ENCODE data around the gene CPSF7.

Gene CPSF7

DNA sequence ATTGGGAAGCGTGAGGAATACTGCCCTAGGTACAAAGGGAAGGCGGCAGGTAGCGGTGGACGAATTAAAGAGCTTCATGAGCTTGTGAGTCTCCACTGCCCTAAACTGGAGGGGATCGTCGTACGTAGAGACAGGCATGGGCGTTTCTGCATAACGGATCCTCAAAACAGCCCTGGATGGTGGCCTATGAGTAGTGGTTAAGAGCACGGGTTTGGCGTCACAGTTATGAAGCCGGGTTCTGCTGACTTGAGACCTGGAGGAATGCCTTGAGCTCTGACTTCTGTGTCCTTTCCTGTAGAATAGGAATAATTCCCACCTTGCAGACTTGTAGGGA lies 67.3 kb downstream of the CPSF7 start:
- Histone ChIP-seq H3K27me3 (ENCODE audit: control insufficient read depth in 3 of 3, insufficient read depth in 3 of 3, low read depth in 1 of 3, low read length in 3 of 3) (no peaks in the 10 kb centered on the region), H3K4me2 (ENCODE audit: insufficient read depth, low read length, poor library complexity, severe bottlenecking) (peak overlapping the region; percentile 79), H3K9me3 (replicated peaks in 1 of 2; ENCODE audit: control insufficient read depth in 2 of 2, insufficient read depth in 1 of 2, low read depth in 1 of 2, low read length in 2 of 2) (no peaks in the 10 kb centered on the region), H3K4ac (ENCODE audit: low read length) (no peak overlapping the region), H2AK5ac (ENCODE audit: low read depth, low read length) (no peak overlapping the region), H3K36me3 (replicated peaks in 1 of 2; ENCODE audit: control insufficient read depth in 2 of 2, insufficient read depth in 2 of 2, low read length in 2 of 2) (peaks cover 19 to 44% of the 10 kb centered on the region in 2 donors), H3K14ac (ENCODE audit: low read length) (no peak overlapping the region), H3K9ac (ENCODE audit: low read depth, low read length, poor library complexity) (peak overlapping the region; percentile 87), H3K18ac (ENCODE audit: low read length) (peak overlapping the region; percentile 49), H2BK5ac (ENCODE audit: low read length) (no peak overlapping the region), H3K27ac (replicated peaks; ENCODE audit: low read length) (peak overlapping the region; percentile 100), H3K23ac (ENCODE audit: low read depth, low read length, poor library complexity) (no peak overlapping the region), H4K91ac (ENCODE audit: low read depth, low read length, poor library complexity) (no peak overlapping the region), H3K4me1 (ENCODE audit: control insufficient read depth in 2 of 2, insufficient read depth in 1 of 2, low read depth in 1 of 2, low read length in 2 of 2) (peaks cover 2 to 4% of the 10 kb centered on the region in 2 donors), H2BK120ac (ENCODE audit: low read depth, low read length) (no peak overlapping the region), H2AFZ (ENCODE audit: low read length) (peak overlapping the region; percentile 98), H4K8ac (ENCODE audit: low read depth, low read length) (no peak overlapping the region), H3K4me3 (ENCODE audit: low read length in 2 of 2) (peak overlapping the region; percentile 94 to 98), H2BK12ac (ENCODE audit: low read length) (no peak overlapping the region), H2BK15ac (ENCODE audit: low read length) (no peak overlapping the region), H3K79me1 (ENCODE audit: low read depth, low read length) (peaks cover 4% of the 10 kb centered on the region)
- no peak for DNase-seq (ENCODE audit: low spot score)
- WGBS, 2 donors (ENCODE audit: extremely low coverage in 2 of 2, insufficient read length in 2 of 2, insufficient replicate concordance in 1 of 2): no CpG with 5 or more reads among the region's 12 CpGs

DNA sequence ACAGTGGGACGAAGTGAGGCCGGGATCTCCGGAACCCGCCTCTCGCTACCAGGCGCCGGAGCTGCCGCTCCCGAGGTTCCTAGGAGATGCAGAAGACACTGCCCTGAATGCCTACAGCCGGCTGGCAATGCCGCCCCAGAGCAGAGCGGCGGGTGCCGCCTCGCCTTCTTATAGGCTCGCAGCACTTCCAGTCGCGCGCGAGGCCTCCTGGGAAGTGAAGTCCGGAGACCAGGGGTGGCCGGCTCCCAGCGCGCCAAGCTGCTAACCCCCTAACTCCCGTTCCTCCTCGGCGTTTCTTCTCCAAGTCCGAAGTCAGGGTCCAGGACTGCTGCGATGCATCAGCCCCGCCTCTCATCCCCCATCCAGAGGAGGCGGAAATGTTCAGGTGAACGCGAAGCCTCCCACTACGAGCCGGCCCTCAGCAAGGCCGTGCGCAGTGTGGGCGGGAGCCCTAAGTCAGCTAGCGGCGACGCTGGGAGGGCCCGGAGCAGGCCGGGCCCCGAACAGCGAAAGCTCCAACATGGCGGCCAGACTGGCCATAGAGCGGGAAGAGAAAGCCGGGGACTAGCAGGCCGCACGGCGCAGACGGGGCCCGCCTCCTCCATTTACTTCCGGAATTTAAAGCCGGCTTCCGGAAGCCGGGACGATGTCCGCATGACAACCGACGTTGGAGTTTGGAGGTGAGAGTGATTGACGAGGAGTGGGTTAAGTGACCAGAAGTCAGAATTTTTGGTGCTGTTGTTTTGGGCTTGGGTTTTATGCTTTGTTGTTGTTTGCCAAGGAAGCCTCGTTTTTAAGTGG lies 67.8 kb downstream of the CPSF7 start, which contains the start of the genes CYB561A3 and TMEM138:
Gene CYB561A3, minus strand, starts transcription at position 142 of the 801 bp plus-strand sequence. CDS start 5,169 bp downstream, outside the sequence.
Gene TMEM138, plus strand, starts transcription at position 634 of the 801 bp plus-strand sequence. CDS start 2,017 bp downstream, outside the sequence.
- H3K36me3 ChIP-seq (replicated peaks in 1 of 2; ENCODE audit: control insufficient read depth in 2 of 2, insufficient read depth in 2 of 2, low read length in 2 of 2): peaks cover 16 to 38% of the 10 kb centered on the region in 2 donors
- H2AK5ac ChIP-seq (ENCODE audit: low read depth, low read length): peak within 1 kb of the TSS; percentile 78
- peak within 1 kb of the TSS; percentile 98 for H3K14ac ChIP-seq (ENCODE audit: low read length)
- H3K9me3 ChIP-seq (replicated peaks in 1 of 2; ENCODE audit: control insufficient read depth in 2 of 2, insufficient read depth in 1 of 2, low read depth in 1 of 2, low read length in 2 of 2): no peaks in the 10 kb centered on the region
- H4K91ac ChIP-seq (ENCODE audit: low read depth, low read length, poor library complexity): peak within 1 kb of the TSS; percentile 99
- H3K4ac ChIP-seq (ENCODE audit: low read length): peak within 1 kb of the TSS; percentile 99
- WGBS, 2 donors (ENCODE audit: extremely low coverage in 2 of 2, insufficient read length in 2 of 2, insufficient replicate concordance in 1 of 2): no CpG with 5 or more reads among the region's 63 CpGs
- H3K18ac ChIP-seq (ENCODE audit: low read length): peak within 1 kb of the TSS; percentile 100
- H3K9ac ChIP-seq (ENCODE audit: low read depth, low read length, poor library complexity): peak within 1 kb of the TSS; percentile 97
- H3K4me3 ChIP-seq (ENCODE audit: low read length in 2 of 2): peak within 1 kb of the TSS; percentile 94 to 98
- H4K8ac ChIP-seq (ENCODE audit: low read depth, low read length): peak within 1 kb of the TSS; percentile 99
- H3K79me1 ChIP-seq (ENCODE audit: low read depth, low read length): peaks cover 4% of the 10 kb centered on the region
- peak within 1 kb of the TSS; percentile 98 for H2AFZ ChIP-seq (ENCODE audit: low read length)
- H2BK15ac ChIP-seq (ENCODE audit: low read length): peak within 1 kb of the TSS; percentile 76
- H2BK5ac ChIP-seq (ENCODE audit: low read length): peak within 1 kb of the TSS; percentile 98
- peak within 1 kb of the TSS; percentile 90 for H2BK120ac ChIP-seq (ENCODE audit: low read depth, low read length)
- peak within 1 kb of the TSS; percentile 100 for H3K27ac ChIP-seq (replicated peaks; ENCODE audit: low read length)
- peak within 1 kb of the TSS; percentile 79 for H3K4me2 ChIP-seq (ENCODE audit: insufficient read depth, low read length, poor library complexity, severe bottlenecking)
- peak; percentile 87 for DNase-seq (ENCODE audit: low spot score)
- H3K27me3 ChIP-seq (ENCODE audit: control insufficient read depth in 3 of 3, insufficient read depth in 3 of 3, low read depth in 1 of 3, low read length in 3 of 3): no peaks in the 10 kb centered on the region
- H3K4me1 ChIP-seq (ENCODE audit: control insufficient read depth in 2 of 2, insufficient read depth in 1 of 2, low read depth in 1 of 2, low read length in 2 of 2): peaks cover 2 to 4% of the 10 kb centered on the region in 2 donors
- H3K23ac ChIP-seq (ENCODE audit: low read depth, low read length, poor library complexity): peak within 1 kb of the TSS; percentile 98
- H2BK12ac ChIP-seq (ENCODE audit: low read length): no peak within 1 kb of the TSS

DNA sequence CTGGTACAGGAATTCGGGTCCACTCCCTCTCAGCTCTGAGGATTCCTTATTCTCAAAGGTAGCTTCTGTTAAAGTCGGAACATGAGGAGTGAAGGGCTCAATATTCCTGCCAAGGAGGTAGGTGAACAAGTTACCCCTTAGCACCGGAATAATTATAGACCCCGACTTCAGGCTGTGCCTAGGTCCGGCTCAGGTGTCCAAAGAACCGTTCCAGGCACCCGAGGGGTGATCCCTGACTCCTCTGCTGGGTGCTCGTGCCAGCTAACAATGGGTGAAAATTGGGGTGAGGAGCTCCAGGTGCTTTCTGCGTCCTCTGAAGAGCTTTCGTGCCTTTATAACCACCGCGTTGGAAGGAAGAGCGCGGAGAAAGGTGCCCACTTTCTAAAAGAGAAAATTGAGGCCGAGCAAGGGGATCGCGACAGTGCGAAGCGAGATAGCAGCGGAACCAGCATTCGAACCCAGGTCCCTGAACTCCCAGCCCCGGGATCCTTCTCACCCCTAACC lies 68.5 kb downstream of the CPSF7 start:
- no peak overlapping the region for H2BK120ac ChIP-seq (ENCODE audit: low read depth, low read length)
- H3K79me1 ChIP-seq (ENCODE audit: low read depth, low read length): peaks cover 4% of the 10 kb centered on the region
- H2BK12ac ChIP-seq (ENCODE audit: low read length): no peak overlapping the region
- no peak overlapping the region for H3K14ac ChIP-seq (ENCODE audit: low read length)
- peak overlapping the region; percentile 100 for H3K27ac ChIP-seq (replicated peaks; ENCODE audit: low read length)
- no peaks in the 10 kb centered on the region for H3K27me3 ChIP-seq (ENCODE audit: control insufficient read depth in 3 of 3, insufficient read depth in 3 of 3, low read depth in 1 of 3, low read length in 3 of 3)
- peak overlapping the region; percentile 78 for H2AK5ac ChIP-seq (ENCODE audit: low read depth, low read length)
- DNase-seq (ENCODE audit: low spot score): no peak
- H3K36me3 ChIP-seq (replicated peaks in 1 of 2; ENCODE audit: control insufficient read depth in 2 of 2, insufficient read depth in 2 of 2, low read length in 2 of 2): peaks cover 11 to 32% of the 10 kb centered on the region in 2 donors
- H4K91ac ChIP-seq (ENCODE audit: low read depth, low read length, poor library complexity): no peak overlapping the region
- H3K4me3 ChIP-seq (ENCODE audit: low read length in 2 of 2): peak overlapping the region; percentile 94 to 98
- H2BK5ac ChIP-seq (ENCODE audit: low read length): peak overlapping the region; percentile 98
- peak overlapping the region; percentile 100 for H3K18ac ChIP-seq (ENCODE audit: low read length)
- peak overlapping the region; percentile 76 for H2BK15ac ChIP-seq (ENCODE audit: low read length)
- H3K9me3 ChIP-seq (replicated peaks in 1 of 2; ENCODE audit: control insufficient read depth in 2 of 2, insufficient read depth in 1 of 2, low read depth in 1 of 2, low read length in 2 of 2): no peaks in the 10 kb centered on the region
- H3K4me2 ChIP-seq (ENCODE audit: insufficient read depth, low read length, poor library complexity, severe bottlenecking): peak overlapping the region; percentile 77
- H4K8ac ChIP-seq (ENCODE audit: low read depth, low read length): no peak overlapping the region
- H3K23ac ChIP-seq (ENCODE audit: low read depth, low read length, poor library complexity): peak overlapping the region; percentile 98
- H2AFZ ChIP-seq (ENCODE audit: low read length): peak overlapping the region; percentile 98
- H3K4me1 ChIP-seq (ENCODE audit: control insufficient read depth in 2 of 2, insufficient read depth in 1 of 2, low read depth in 1 of 2, low read length in 2 of 2): peaks cover 2 to 4% of the 10 kb centered on the region in 2 donors
- H3K4ac ChIP-seq (ENCODE audit: low read length): no peak overlapping the region
- no CpG with 5 or more reads among the region's 22 CpGs for WGBS, 2 donors (ENCODE audit: extremely low coverage in 2 of 2, insufficient read length in 2 of 2, insufficient replicate concordance in 1 of 2)
- peak overlapping the region; percentile 91 for H3K9ac ChIP-seq (ENCODE audit: low read depth, low read length, poor library complexity)

- Histone ChIP-seq H4K91ac (ENCODE audit: low read depth, low read length, poor library complexity) (no peak overlapping the region), H3K14ac (ENCODE audit: low read length) (no peak overlapping the region), H3K9me3 (replicated peaks in 1 of 2; ENCODE audit: control insufficient read depth in 2 of 2, insufficient read depth in 1 of 2, low read depth in 1 of 2, low read length in 2 of 2) (no peaks in the 10 kb centered on the region), H3K18ac (ENCODE audit: low read length) (no peak overlapping the region), H3K4ac (ENCODE audit: low read length) (no peak overlapping the region), H3K27ac (replicated peaks; ENCODE audit: low read length) (no peak overlapping the region), H2BK15ac (ENCODE audit: low read length) (no peak overlapping the region), H2BK12ac (ENCODE audit: low read length) (no peak overlapping the region), H3K23ac (ENCODE audit: low read depth, low read length, poor library complexity) (no peak overlapping the region), H2AFZ (ENCODE audit: low read length) (no peak overlapping the region), H3K9ac (ENCODE audit: low read depth, low read length, poor library complexity) (no peak overlapping the region), H3K79me1 (ENCODE audit: low read depth, low read length) (peaks cover 4% of the 10 kb centered on the region), H3K36me3 (replicated peaks in 1 of 2; ENCODE audit: control insufficient read depth in 2 of 2, insufficient read depth in 2 of 2, low read length in 2 of 2) (peaks cover 5 to 14% of the 10 kb centered on the region in 2 donors), H4K8ac (ENCODE audit: low read depth, low read length) (no peak overlapping the region), H3K4me2 (ENCODE audit: insufficient read depth, low read length, poor library complexity, severe bottlenecking) (no peak overlapping the region), H3K4me3 (ENCODE audit: low read length in 2 of 2) (no peak overlapping the region), H3K4me1 (ENCODE audit: control insufficient read depth in 2 of 2, insufficient read depth in 1 of 2, low read depth in 1 of 2, low read length in 2 of 2) (peaks cover 2 to 4% of the 10 kb centered on the region in 2 donors), H2BK5ac (ENCODE audit: low read length) (no peak overlapping the region), H3K27me3 (ENCODE audit: control insufficient read depth in 3 of 3, insufficient read depth in 3 of 3, low read depth in 1 of 3, low read length in 3 of 3) (no peaks in the 10 kb centered on the region), H2AK5ac (ENCODE audit: low read depth, low read length) (no peak overlapping the region), H2BK120ac (ENCODE audit: low read depth, low read length) (no peak overlapping the region)
- DNase-seq (ENCODE audit: low spot score): no peak
- no CpG with 5 or more reads among the region's 6 CpGs for WGBS, 2 donors (ENCODE audit: extremely low coverage in 2 of 2, insufficient read length in 2 of 2, insufficient replicate concordance in 1 of 2)
Measured at GRCh38 chr11:61359516-61359915, 70.3 kb downstream of the CPSF7 start.

Measured in neuronal stem cell (in vitro differentiated cells).